MM.1S (cell line): ENCODE measurements around the gene STAMBP.

Experiments
- DNase-seq: peaks from one replicate; pipeline ENCODE4 v3.0.0-alpha.2; 2015
- H2AFZ ChIP-seq: fragments of 300-600 bp; sonication (generic); 2 replicates; pipeline ENCODE4 v1.6.0; 2016; ENCODE audit warnings: antibody characterized with exemption, low read length
- H3F3A ChIP-seq: fragments of 300-600 bp; sonication (generic); 2 replicates; pipeline ENCODE4 v1.6.1; 2016; ENCODE audit warnings: mild to moderate bottlenecking, antibody characterized with exemption, low read length, moderate library complexity, mixed read lengths; ENCODE audit not compliant: insufficient read depth
- H3K27ac ChIP-seq: fragments of 300-600 bp; sonication (generic); 2 replicates; pipeline ENCODE4 v1.5.1; 2016; ENCODE audit warnings: mild to moderate bottlenecking, low read length
- H3K27me3 ChIP-seq: fragments of 300-600 bp; sonication (generic); replicated peaks from 2 replicates; pipeline ENCODE4 v1.6.0; 2016; ENCODE audit warnings: low read length; ENCODE audit not compliant: insufficient read depth
- H3K36me3 ChIP-seq: fragments of 300-600 bp; sonication (generic); replicated peaks from 2 replicates; pipeline ENCODE4 v1.6.1; 2016; ENCODE audit warnings: mild to moderate bottlenecking, low read length, mixed read lengths; ENCODE audit not compliant: insufficient read depth
- H3K4me1 ChIP-seq: fragments of 300-600 bp; sonication (generic); 2 replicates; pipeline ENCODE4 v1.6.1; 2016; ENCODE audit warnings: low read length, mixed read lengths
- H3K4me2 ChIP-seq: fragments of 300-600 bp; sonication (generic); 2 replicates; pipeline ENCODE4 v1.6.0; 2016; ENCODE audit warnings: low read depth, low read length
- H3K4me3 ChIP-seq: fragments of 300-600 bp; sonication (generic); 2 replicates; pipeline ENCODE4 v1.5.1; 2016; ENCODE audit warnings: low read length, mixed read lengths
- H3K79me2 ChIP-seq: fragments of 300-600 bp; sonication (generic); 2 replicates; pipeline ENCODE4 v1.6.1; 2016; ENCODE audit warnings: mixed run types, low read length, mixed read lengths
- H3K9ac ChIP-seq: fragments of 300-600 bp; sonication (generic); 2 replicates; pipeline ENCODE4 v1.6.1; 2016; ENCODE audit warnings: low read length, mixed read lengths
- H3K9me2 ChIP-seq: fragments of 300-600 bp; sonication (generic); replicated peaks from 2 replicates; pipeline ENCODE4 v1.6.1; 2016; ENCODE audit warnings: mild to moderate bottlenecking, low read length, mixed read lengths; ENCODE audit not compliant: insufficient read depth
- H3K9me3 ChIP-seq: fragments of 300-600 bp; sonication (generic); replicated peaks from 2 replicates; pipeline ENCODE4 v1.6.1; 2016; ENCODE audit warnings: mild to moderate bottlenecking, low read length, mixed read lengths; ENCODE audit not compliant: insufficient read depth
- H4K20me1 ChIP-seq: fragments of 300-600 bp; sonication (generic); 2 replicates; pipeline ENCODE4 v1.6.1; 2016; ENCODE audit warnings: mild to moderate bottlenecking, low read length, moderate library complexity, mixed read lengths; ENCODE audit not compliant: insufficient read depth
- EZH2 ChIP-seq: fragments of 300-600 bp; sonication (generic); optimal IDR thresholded peaks from 2 replicates; pipeline ENCODE3; 2017; ENCODE audit warnings: low read depth, mild to moderate bottlenecking, antibody characterized with exemption, low read length, mixed read lengths
- EZH2phosphoT487 ChIP-seq: fragments of 300-600 bp; sonication (generic); IDR thresholded peaks from 2 replicates; pipeline ENCODE4 v1.6.1; 2018; ENCODE audit warnings: antibody characterized with exemption, low read length
- TF ChIP-seq, protein P1 (sequence below): fragments of 300-600 bp; sonication (generic); IDR thresholded peaks from 2 replicates; pipeline ENCODE4 v1.5.1; 2016; ENCODE audit warnings: antibody characterized with exemption, low read length, mixed read lengths

The STAMBP gene

DNA sequence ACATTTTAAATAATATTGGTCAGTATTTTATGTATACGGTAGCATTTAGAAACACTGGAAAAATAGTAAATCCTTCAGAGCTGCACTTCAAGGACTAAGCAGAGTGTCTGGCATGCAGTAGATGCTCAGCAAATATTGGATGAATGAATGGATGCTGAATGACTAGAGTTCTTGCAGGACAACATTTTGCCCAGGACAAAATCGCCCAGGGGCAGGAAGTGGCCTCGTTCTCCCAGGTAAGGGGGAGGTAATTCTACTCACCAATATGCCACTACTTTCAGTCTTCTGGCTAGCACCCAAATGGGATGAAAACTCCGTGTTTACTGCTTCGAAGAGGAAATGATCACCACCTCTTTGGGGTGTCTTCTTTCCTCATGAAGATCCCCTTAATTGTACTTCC lies 93.9 kb downstream of the STAMBP start:
- no peak overlapping the region for H3K9ac ChIP-seq
- H3K4me1 ChIP-seq = peaks cover 4% of the 10 kb centered on the region; the same call in 1 of the 2 replicates
- DNase-seq = no peak
- H3K4me2 ChIP-seq = no peak overlapping the region
- H2AFZ ChIP-seq = no peak overlapping the region
- 0 out of 2 replicates have a peak, but pooled peaks cover 4% of the 10 kb centered on the region for H3K27me3 ChIP-seq
- H4K20me1 ChIP-seq = no peaks in the 10 kb centered on the region
- no peak for TF ChIP-seq EZH2
- TF ChIP-seq EZH2phosphoT487 = no peak
- TF ChIP-seq, protein P1, sequence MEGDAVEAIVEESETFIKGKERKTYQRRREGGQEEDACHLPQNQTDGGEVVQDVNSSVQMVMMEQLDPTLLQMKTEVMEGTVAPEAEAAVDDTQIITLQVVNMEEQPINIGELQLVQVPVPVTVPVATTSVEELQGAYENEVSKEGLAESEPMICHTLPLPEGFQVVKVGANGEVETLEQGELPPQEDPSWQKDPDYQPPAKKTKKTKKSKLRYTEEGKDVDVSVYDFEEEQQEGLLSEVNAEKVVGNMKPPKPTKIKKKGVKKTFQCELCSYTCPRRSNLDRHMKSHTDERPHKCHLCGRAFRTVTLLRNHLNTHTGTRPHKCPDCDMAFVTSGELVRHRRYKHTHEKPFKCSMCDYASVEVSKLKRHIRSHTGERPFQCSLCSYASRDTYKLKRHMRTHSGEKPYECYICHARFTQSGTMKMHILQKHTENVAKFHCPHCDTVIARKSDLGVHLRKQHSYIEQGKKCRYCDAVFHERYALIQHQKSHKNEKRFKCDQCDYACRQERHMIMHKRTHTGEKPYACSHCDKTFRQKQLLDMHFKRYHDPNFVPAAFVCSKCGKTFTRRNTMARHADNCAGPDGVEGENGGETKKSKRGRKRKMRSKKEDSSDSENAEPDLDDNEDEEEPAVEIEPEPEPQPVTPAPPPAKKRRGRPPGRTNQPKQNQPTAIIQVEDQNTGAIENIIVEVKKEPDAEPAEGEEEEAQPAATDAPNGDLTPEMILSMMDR = no peak
- no peaks in the 10 kb centered on the region for H3K36me3 ChIP-seq
- no peaks in the 10 kb centered on the region for H3K9me2 ChIP-seq
- H3K79me2 ChIP-seq = peaks cover 9% of the 10 kb centered on the region
- H3K27ac ChIP-seq = no peak overlapping the region
- H3K9me3 ChIP-seq = no peaks in the 10 kb centered on the region
- no peak overlapping the region for H3K4me3 ChIP-seq
- H3F3A ChIP-seq = no peaks in the 10 kb centered on the region
